Activated CD4-positive, alpha-beta T cell treated with anti-CD3 and anti-CD28 coated beads, Interleukin-2, Interleukin-4, amounts not matched to agents 100 ng/mL and 50 ng/mL, durations not matched to agents 16 hours and 8 hours (primary cell): ENCODE measurements around the gene RASA2.
"Not testable (repeated sequence)": the region's sequence is repeated elsewhere in the genome, so short reads cannot be mapped to it uniquely, and the experiment has no call there.

ENCODE experiments used
- DNase-seq: peaks from one replicate; pipeline ENCODE4 v3.0.0-alpha.2; 2020; ENCODE audit warnings: low spot score

Gene RASA2

GRCh38 chr3:141459008-141459407 is 27.8 kb upstream of the RASA2 start:
- no peak for DNase-seq

GRCh38 chr3:141460097-141460704 is 26.6 kb upstream of the RASA2 start:
- DNase-seq: peak; percentile 92

GRCh38 chr3:141462176-141462859 is 24.5 kb upstream of the RASA2 start:
- no peak for DNase-seq

GRCh38 chr3:141465221-141465620 is 21.6 kb upstream of the RASA2 start:
- DNase-seq: no peak

GRCh38 chr3:141466633-141467169 is 20.1 kb upstream of the RASA2 start:
- no peak for DNase-seq

GRCh38 chr3:141469720-141470119 is 17.1 kb upstream of the RASA2 start:
- DNase-seq: no peak

GRCh38 chr3:141471160-141471559 is 15.7 kb upstream of the RASA2 start:
- no peak for DNase-seq

GRCh38 chr3:141476033-141476432 is 10.8 kb upstream of the RASA2 start:
- no peak for DNase-seq

- no peak for DNase-seq
Measured at GRCh38 chr3:141477224-141477623, 9.6 kb upstream of the RASA2 start.

GRCh38 chr3:141478139-141478538 is 8.7 kb upstream of the RASA2 start:
- DNase-seq: no peak

- DNase-seq: not testable (repeated sequence)
Measured at GRCh38 chr3:141478840-141479239, 8.0 kb upstream of the RASA2 start.

- DNase-seq: no peak
Measured at GRCh38 chr3:141482245-141482922, 4.4 kb upstream of the RASA2 start.

GRCh38 chr3:141484701-141485287 is 2.0 kb upstream of the RASA2 start:
- DNase-seq: no peak

- DNase-seq: no peak
Measured at GRCh38 chr3:141485641-141486495, 959 bp upstream of the RASA2 start.

GRCh38 chr3:141486496-141486745 is 406 bp upstream of the RASA2 start:
- DNase-seq: no peak

- DNase-seq: peak; percentile 90
Measured at GRCh38 chr3:141487521-141488252, 860 bp downstream of the RASA2 start.

- peak; percentile 70 for DNase-seq
Measured at GRCh38 chr3:141489203-141489602, 2.4 kb downstream of the RASA2 start.

- no peak for DNase-seq
Measured at GRCh38 chr3:141491081-141491480, 4.3 kb downstream of the RASA2 start.

- DNase-seq: no peak
Measured at GRCh38 chr3:141491929-141492328, 5.1 kb downstream of the RASA2 start.

GRCh38 chr3:141493184-141493583 is 6.4 kb downstream of the RASA2 start:
- DNase-seq: no peak

- DNase-seq: not testable (repeated sequence)
Measured at GRCh38 chr3:141497589-141497988, 10.8 kb downstream of the RASA2 start.
